ENCODE measurements around the gene NPTXR.
A peak's percentile ranks its signal among the peaks of the same experiment; 100 is the strongest.
"Not testable (repeated sequence)": the region's sequence is repeated elsewhere in the genome, so short reads cannot be mapped to it uniquely, and the experiment has no call there.

Gene NPTXR

GRCh38 chr22:38830026-38830844 is 13.6 kb downstream of the NPTXR start:
- DNase-seq, result no peak

DNA sequence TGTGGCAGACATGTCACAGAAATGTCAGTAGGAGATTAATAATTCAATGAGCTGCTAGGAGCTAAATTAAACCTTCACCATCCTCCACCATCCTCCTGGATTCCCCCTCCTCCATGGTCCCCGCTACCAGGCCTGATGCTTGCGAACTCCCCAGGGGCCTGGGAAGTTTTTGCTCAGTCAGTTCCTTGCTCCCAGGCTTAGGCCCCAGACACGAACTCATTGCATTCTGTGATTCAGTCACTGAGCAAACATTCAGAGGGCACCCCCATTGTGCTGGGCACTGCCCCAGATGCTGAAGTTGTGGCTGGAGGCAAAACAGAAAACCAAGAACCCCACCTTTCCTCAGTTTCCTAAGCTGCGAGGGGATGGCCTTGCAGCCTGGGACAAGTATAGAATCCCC is 14.3 kb downstream of the NPTXR start:
- DNase-seq, result no peak

DNA sequence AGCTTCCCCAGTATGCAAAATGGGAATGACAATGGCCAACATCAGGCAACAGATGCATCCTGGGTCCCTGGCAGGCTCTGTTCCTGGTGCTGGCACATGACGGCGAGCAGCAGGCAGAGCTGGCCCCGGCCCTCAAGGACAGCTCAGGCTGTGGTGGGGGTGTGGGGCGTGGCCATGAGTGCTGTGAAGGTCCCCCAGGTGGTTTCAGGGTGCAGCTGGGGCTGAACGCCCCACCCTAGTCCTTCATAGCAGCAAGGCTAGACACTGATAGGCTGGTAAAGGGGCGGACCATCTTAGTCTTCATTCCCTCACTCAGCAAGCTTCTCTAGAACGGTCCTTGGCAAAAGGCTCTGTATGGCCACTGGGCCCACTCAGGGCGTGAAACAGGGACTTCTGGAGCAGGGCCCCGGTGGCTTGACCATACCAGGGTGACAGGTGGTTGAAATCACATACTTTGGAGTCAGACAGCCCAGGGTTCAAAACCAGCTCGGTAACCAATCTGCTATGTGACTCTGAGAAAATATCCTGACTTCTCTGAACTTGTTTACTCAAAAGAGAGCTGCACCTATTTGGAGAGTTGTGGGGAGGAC is 15.1 kb downstream of the NPTXR start:
- DNase-seq, result no peak

DNA sequence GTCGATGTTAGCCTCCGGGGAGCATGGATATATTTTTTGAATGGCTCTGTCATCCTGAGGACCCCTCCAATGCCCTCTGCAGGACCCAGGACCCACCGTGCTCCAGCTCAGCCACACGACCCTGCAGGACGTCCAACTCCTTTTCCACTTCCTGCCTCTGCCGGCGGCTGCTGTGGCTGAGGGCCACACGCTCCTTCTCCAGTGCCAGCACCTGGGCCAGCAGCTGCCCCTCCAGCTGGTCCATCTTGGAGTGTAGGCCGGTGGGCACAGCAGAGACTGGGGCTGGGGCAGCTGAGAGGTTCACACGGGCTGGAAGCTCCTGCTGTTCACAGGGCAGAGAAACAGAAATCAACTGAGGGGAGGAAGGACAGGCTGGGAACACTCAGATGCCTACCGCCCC is 15.6 kb downstream of the NPTXR start:
- no peak for DNase-seq

GRCh38 chr22:38827510-38827909 is 16.3 kb downstream of the NPTXR start:
- DNase-seq, result no peak

DNA sequence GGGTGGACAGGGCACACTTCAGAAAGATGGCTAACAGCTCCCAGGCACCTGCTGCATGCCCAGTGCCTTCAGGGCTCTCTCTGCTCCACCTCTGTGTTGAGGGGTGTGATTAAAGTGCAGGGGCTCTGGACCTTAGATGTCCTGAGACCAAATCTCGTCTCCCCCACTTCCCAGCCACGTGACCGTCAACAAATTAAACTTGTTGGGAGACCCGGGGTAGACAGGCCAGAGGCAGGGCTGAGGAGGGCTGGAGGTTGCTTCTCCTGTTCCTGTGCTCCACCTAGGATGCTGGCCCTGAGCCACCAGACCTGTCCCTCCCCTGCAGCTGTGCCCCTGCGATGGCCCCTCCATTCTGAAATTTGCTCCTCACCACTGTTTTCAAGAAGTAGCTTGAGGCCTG is 17.0 kb downstream of the NPTXR start:
- no peak for DNase-seq

DNA sequence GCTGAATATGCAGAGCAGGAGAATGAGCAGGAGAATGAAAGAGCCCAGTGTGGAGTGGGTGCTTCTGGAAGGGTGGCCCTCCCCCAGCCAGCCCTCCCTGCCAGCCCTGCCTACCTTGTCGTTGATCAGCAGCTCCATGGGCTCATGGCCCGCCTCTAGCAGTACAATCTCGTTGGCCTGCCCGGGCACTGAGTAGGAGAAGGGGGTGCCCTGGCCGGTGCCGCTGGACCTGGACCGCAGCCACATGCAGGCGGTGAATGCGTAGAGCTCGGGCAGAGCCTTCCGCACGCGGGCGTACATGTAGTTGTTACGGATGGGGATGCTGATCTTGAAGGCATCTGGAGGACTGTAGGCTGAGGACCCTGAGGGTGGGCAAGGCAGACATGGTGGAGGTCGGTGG is 17.4 kb downstream of the NPTXR start:
- DNase-seq, result no peak

DNA sequence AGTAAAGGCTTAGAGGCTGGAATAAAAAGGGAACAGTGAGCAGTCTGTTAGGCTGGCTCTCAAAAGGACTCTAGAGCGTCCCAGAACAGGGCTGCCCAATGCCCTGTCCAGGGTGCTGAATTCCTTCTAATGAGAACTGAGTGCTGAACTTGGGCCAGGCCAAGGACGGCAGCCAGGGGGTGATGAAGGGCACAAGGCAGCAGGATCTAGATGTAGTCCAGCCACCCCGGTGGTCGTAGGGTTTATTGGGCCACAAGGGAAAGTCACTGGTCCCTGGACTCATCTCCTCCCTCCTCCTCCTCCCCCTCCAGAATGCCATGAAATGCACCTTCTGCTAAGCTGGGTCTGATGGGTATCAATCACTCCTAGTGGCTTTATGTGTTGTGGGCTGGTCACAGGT is 19.2 kb downstream of the NPTXR start:
- DNase-seq, result no peak

DNA sequence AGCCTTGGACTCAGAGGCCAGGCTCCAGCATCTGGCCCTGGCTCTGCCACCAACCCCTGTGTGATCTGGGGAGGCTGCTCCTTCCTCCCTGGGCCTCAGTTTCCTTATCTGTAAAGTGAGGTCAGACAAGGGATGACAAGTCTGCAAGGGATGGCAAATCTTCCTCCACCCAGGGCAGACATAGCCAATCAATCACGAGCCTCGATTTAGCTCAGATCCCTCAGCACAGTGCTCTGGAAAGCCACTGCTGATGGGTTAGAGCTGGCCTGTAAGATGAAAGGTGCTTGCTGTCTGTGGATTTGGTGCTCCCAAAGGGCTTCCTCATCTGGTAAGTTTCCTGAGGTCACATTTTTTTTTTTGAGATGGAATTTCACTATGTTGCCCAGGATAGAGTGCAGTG is 20.2 kb downstream of the NPTXR start:
- DNase-seq, result no peak

DNA sequence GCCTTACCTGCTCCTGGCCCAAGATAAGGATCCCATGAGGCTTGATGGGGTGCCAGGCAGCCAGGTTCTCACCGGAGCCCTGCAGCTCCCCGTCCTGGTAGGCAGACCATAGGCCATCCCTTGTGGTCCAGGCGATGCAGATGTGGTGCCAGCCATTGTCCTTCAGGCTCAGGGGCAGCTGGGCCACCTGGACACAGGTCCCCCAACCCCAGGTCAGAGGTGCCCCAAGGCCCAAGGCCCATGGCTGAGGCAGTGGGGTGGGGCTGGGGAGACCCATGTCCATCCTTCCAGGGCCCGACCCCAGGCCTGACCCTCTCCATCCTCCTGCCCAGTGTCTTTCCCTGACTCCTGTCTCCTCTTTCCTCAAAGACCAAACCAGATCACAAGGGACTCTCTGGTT is 20.8 kb downstream of the NPTXR start:
- DNase-seq, result no peak

DNA sequence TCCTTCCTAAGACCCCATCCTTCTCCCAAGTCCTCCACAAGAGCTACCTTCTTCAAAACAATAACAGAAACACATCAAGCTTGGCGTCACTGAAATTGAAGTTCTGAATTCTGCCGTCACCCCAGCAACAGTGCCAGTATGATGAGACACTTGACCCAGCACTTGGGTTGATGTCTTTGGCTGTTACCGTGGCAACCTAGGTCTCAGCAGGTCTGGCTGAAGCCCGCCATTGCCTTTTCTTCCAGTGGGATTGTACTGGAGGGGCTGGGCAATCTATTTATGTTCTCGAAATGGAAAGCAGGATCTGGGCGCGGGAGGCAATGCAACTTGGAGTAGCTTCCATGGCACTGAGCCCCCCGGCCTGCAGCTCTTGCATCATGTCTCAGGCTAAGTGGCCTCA is 23.8 kb downstream of the NPTXR start:
- DNase-seq, result no peak

GRCh38 chr22:38819387-38819940 is 24.4 kb downstream of the NPTXR start:
- no peak for DNase-seq

- DNase-seq, result no peak
These were observed 26.6 kb downstream of the NPTXR start for GRCh38 chr22:38817196-38817595.

- DNase-seq, result no peak
These were observed 28.0 kb downstream of the NPTXR start for GRCh38 chr22:38815842-38816241.

DNA sequence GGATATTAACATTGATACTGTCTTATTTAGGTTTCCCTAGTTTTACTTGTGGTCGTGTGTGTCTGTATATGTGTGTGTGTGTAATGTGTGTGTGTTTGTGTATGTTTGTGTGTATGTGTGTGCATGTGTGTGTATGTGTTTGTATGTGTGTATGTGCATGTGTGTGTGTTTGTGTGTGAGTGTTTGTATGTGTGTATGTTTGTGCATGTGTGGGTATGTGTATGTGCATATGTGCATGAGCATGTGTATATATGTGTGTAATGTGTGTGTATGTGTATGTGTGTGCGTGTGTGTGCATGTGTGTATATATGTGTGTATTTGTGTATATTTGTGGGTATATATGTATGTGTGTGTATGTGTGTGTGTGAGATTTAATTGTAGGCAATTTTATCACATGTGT is 32.6 kb downstream of the NPTXR start:
- DNase-seq, result no peak

GRCh38 chr22:38805041-38805593 is 38.7 kb downstream of the NPTXR start:
- not testable (repeated sequence) for DNase-seq

- no peak for DNase-seq
These were observed 41.1 kb downstream of the NPTXR start for GRCh38 chr22:38802671-38803121.

- DNase-seq, result no peak
These were observed 44.4 kb downstream of the NPTXR start for GRCh38 chr22:38799265-38800002.

DNA sequence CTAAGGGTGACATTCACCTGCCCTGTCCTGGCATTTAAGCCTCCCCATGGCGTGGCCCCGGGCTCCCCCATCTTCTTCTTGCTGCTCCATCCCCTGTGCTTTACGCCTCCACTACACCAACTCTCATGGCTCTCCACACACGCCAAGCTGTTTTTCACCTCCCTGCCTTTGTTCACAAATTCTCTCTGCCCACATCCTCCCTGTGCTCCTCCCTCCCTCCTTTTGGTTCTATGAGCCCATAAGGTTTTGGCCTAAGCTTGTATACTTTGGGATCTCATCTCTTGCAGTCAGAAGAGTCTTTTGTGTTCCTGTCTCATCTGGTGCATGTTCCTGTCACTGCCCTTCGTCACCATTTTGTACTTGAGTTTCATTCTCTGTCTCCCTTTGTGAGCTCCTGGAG is 45.3 kb downstream of the NPTXR start:
- no peak for DNase-seq

GRCh38 chr22:38796262-38796957 is 47.4 kb downstream of the NPTXR start:
- no peak for DNase-seq

GRCh38 chr22:38795569-38795968 is 48.3 kb downstream of the NPTXR start:
- DNase-seq, result no peak

GRCh38 chr22:38793721-38794466 is 49.9 kb downstream of the NPTXR start, which contains the start of gene DNAL4:
TSS of gene DNAL4 (minus strand) at chr22:38794143. CDS start at chr22:38782731, 11,412 bp downstream.
- peak; percentile 93 for DNase-seq

Measured in NCI-H510A treated with DMSO at 0.1 percent for 48 hours (cell line).